HG03159 (cell line): ENCODE results near the gene SIK2.
A peak's percentile ranks its signal among the peaks of the same experiment; 100 is the strongest.
"Not testable (repeated sequence)": the region's sequence is repeated elsewhere in the genome, so short reads cannot be mapped to it uniquely, and the experiment has no call there.

Experiments used
- ATAC-seq: cut with Tn5 transposase; IDR thresholded peaks from one replicate; pipeline ENCODE4 v1.9.1; 2021; ENCODE audit warnings: mild to moderate bottlenecking, moderate library complexity; ENCODE audit not compliant: unreplicated experiment

The SIK2 gene

DNA sequence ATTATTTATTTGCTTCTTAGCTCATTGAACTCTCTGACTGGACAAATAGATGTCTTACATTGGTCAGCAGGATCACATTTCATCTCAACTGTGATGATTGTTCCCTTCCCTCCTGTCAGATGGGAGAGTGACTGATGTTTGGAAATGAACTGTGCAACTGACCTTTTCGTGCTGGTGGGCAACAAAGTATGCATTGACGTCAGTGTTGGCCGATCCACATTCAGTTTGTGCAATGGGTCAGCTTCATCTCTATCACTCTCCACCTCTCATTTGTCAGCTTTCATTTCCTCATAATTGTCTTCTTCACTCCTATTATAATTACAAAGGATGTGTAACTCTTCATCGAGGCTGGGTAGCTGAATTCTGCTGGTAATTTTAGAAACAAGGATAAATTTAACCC lies 92.6 kb downstream of the SIK2 start:
- no peak for ATAC-seq

- no peak for ATAC-seq
Measured at GRCh38 chr11:111696556-111696955, 94.3 kb downstream of the SIK2 start.

- peak; percentile 53 for ATAC-seq
Measured at GRCh38 chr11:111697933-111698371, 95.7 kb downstream of the SIK2 start.

DNA sequence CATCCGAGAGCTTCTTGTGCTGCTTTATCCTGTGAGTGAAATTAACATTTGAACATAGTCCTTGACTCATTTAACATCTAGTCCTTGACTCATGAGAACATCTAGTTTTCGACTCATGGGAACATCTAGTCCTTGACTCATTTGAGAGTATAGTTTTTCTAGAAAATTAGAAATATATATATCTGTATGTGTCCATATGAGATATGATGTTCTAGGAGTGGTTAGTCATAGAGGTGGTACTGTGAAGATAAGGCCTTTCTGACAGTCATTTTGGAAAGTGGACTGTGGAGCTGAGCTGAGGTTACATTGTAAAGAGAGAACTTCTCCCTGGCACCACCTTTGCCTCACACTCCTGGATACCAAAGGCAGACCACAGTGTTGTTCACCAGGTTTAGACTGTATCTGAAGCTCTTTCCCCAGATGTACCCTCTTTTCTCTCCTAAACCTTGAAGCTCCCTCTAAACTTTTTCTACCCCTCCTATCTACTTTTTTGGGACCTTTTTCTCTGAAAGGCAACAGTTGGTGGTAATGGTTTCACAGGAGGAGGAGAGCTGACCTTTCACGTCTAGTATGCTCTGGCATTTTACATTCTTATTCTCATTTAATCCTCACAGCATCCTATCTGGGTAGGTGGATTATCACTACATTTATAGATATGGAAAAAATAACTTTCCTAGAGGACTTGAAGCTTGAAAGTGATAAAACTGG lies 96.8 kb downstream of the SIK2 start:
- ATAC-seq: no peak

DNA sequence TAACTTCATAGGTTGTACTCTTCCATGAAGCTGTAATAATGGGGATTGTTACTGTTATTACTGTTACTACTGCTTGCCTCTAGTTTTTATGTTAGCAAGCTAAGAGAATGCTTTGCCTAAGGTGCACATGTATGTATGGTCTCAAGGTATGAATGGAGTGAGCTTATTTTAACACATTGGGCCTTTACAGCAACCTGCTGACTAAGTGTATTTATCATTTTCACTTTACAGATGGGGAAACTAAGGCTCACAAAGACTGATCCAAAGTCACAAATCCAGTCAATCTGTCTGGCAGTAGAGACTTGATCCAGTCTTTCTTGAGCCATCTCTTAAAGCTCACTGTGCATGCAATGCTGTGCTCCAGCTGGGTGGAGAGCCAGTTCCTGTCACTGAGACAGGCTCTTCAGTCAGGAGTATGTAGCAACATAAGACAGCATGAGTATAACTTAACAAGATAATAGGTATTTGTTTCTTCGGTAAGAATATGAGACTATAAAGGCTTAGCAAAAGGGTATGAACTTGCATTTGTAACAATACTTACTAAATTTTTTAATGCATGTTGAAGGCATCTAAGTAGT lies 97.4 kb downstream of the SIK2 start:
- no peak for ATAC-seq

GRCh38 chr11:111700162-111700561 lies 97.9 kb downstream of the SIK2 start:
- no peak for ATAC-seq

DNA sequence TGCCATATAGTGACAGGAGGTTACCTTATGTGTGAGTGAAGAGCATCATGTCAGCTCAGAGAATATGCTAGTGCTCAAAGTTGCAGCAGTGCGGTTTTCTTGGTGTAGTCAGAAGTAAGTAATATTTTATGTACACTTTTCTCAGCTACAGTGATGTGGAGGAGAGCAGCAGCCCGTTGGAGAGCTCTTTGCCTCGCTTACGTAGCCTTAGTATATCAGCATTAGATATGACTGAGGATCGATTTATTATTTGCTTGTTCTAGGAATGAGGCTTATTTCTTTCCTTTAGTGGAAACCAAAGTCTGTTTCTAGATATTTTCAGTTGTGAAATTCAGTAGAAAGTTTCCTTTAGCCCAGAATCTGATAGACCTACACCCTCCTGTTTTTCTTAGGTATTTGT lies 100.4 kb downstream of the SIK2 start:
- ATAC-seq: no peak

GRCh38 chr11:111703576-111703975 lies 101.3 kb downstream of the SIK2 start:
- no peak for ATAC-seq

DNA sequence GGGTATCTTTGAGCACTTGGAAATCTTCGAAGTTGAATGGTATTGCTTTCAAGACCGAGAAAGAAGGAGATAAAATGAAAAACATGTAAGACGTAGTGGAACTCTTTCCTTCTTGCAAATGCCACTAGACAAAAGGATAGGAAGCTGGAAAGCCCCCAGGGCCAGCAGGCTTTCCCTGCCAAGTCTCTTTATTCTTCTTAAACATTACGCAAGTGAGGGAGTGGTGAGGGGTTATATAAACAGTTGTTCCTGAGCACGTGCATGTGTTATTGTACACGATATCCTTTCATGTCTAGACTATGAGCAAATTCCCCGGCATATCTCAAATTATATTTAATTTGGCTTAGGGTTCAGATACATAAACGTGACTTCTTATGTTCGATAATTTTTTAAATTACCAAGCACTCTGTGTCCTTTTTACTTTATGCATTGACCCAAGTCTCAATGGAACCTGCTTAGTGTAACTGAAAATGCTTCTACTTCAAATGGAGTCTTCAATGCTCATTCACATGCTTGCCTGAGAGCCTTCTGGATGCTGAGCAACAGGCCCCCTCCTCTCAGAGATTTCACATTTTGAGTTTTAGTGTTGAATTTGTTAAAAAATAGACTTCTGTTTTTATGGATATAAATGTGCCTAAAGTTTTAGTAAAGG lies 104.9 kb downstream of the SIK2 start:
- ATAC-seq: no peak

GRCh38 chr11:111707691-111708067 lies 105.4 kb downstream of the SIK2 start:
- ATAC-seq: no peak

DNA sequence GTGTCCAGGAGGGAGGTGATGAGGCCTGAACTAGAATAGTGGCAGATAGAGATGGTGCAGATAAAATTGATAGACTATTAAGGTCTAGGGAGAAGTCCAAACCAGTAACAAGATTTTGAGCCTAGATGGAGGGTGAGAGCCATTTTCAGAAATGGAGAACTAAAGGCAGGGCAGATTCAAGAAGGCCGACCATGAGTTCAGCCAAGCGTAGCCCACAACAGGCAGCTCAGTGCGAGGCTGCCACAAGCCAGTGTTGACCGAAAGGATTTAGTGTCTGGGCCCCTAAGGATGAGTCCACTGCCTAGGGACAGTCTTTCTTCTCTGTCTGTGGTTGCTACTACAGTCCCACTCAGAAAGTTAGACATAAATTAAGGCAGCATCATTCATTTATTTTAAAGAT lies 112.3 kb downstream of the SIK2 start:
- ATAC-seq: no peak

GRCh38 chr11:111715142-111715816 lies 113.0 kb downstream of the SIK2 start:
- no peak for ATAC-seq

DNA sequence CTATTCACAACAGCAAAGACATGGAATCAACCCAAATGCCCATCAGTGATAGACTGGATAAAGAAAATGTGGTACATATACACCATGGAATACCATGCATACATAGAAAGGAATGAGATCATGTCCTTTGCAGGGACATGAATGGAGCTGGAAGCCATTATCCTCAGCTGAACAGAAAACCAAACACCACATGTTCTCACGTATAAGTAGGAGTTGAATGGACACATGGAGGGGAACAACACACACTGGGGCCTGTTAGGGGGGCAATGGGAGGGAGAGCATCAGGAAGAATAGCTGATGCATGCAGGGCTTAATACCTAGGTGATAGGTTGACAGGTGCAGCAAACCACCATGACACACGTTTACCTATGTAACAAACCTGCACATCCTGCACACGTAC lies 115.4 kb downstream of the SIK2 start:
- ATAC-seq: not testable (repeated sequence)

DNA sequence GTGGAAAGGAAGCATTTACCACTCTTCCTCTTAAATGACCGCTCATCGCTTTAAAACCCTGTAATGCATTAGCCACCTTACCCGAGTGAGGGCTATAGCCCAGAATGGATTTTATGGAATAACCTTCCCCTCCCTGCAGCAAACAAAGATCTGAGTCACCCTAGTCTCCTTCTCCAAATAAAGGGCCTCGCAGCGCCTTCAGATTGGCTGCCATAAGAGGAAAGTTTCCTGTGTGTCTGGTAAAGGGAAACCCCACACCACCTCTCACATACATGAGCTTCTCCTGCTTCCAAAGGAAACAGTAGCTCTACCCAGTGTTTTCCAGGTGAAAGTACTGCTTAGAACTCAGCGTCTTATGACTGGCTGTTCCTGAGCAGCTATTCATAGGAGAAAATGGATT lies 116.2 kb downstream of the SIK2 start:
- no peak for ATAC-seq

GRCh38 chr11:111718859-111719258 lies 116.6 kb downstream of the SIK2 start:
- ATAC-seq: no peak

DNA sequence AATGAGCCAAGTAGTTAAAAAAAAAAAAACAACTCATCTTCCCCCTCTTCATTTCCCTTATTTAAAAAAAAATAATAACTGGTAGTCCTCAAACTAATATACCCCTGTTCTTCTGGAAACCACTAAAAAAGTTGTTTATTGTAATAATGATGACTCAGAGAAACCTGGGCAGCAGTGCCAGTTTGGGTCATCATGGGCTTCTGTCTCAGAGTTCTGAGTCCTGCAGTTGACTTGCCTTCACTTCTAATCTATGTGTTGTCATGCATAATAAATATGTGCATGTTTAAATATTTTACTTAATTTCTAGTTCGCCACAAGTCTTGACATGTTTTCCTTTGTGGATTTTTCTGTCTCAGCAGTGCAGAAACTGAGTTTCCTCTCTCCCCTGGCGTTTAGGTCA lies 117.1 kb downstream of the SIK2 start:
- no peak for ATAC-seq

DNA sequence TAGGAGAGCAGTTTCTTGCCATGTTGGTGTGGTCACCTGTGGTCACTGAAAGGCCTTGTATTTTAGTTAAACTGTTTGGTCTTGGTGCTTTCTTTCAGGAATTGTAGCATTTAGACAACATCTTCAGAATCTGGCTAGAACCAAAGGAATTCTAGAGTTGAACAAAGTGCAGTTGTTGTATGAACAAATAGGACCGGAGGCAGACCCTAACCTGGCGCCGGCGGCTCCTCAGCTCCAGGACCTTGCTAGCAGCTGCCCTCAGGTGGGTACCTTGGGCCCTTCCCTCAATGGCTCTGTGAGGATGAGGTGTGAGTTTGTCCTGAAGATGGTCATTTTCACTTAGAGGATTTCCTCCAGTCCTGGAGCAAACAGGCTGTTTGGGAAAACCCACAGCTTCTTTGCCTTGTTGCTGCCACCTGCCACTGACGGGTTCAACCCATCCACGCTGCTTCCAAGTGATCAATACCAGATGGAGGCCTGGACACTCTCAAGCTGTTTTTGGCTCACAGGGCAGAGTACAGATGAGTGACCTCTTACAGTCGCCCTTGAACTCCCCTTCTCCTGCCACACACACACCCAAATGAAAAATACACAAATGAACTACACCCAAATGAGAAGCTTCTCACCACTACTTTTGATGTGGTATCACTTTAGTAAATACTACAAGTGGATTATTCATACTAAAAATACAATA lies 118.7 kb downstream of the SIK2 start:
- no peak for ATAC-seq

DNA sequence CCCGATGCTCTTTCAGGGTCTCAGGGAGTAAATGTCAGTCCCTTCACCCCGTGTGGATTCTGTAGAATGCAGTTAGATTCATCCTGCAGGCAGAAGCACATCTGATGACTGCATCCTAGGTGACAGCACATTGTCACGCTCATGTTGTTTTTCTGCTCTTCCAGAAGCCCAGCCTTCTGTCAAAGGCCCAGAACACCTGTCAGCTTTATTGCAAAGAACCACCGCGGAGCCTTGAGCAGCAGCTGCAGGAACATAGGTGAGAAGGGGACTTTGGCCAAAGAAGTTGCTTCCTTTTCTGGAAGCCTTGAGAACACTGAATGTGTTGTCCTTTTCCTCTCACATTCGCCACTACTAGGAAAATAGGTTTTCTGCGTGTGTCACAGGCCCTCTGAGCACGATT lies 120.3 kb downstream of the SIK2 start:
- ATAC-seq: no peak

DNA sequence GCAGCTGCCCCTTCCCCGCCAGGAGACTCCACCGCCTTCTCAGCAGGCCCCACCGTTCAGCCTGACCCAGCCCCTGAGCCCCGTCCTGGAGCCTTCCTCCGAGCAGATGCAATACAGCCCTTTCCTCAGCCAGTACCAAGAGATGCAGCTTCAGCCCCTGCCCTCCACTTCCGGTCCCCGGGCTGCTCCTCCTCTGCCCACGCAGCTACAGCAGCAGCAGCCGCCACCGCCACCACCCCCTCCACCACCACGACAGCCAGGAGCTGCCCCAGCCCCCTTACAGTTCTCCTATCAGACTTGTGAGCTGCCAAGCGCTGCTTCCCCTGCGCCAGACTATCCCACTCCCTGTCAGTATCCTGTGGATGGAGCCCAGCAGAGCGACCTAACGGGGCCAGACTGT lies 121.3 kb downstream of the SIK2 start:
- no peak for ATAC-seq

DNA sequence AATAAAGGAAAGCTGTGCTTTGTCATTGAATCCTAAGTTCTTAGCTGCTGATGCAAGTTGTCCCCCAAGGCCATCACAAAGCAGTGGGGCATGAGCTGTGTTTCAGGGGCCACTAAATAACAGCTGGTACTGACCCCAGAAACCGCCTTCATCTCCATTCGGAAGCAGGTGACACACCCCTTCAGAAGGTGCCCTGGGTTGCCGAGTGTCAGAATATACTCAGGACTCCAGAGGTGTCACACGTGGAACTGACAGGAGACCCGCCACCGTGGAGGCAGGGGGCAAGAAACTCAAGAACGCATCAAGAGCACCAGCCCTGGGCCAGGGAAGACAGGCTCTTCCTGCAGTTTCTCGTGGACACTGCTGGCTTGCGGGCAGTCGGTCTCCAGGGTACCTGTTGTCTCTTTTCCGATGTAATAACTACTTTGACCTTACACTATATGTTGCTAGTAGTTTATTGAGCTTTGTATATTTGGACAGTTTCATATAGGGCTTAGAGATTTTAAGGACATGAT lies 122.4 kb downstream of the SIK2 start:
- ATAC-seq: no peak

DNA sequence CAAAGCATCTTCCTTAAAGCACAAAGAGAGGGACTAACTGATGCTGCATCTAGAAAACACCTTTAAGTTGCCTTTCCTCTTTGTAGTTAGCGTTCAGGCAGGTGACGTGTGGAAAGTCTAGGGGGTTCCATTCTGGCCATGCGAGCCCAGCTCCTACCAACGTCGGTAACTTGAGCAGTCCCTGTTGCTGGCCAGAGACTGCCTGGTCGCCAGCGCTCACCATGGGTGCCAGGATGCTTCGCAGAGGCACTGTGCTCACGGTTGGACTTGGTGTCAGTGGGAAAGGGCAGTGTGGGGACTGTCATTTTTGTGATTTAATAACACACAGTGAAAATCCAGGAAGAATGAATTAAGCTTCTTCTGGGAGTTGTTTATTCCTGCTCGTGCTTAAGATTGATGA lies 123.4 kb downstream of the SIK2 start:
- ATAC-seq: no peak
